Astrocyte of the cerebellum (primary cell): ENCODE measurements around the gene MYOZ1.
"Not testable (repeated sequence)": the region's sequence is repeated elsewhere in the genome, so short reads cannot be mapped to it uniquely, and the experiment has no call there.

Experiments used
- DNase-seq: peaks from one replicate; pipeline ENCODE4 v3.0.0-alpha.2; 2011; ENCODE audit warnings: low read depth
- H3K4me3 ChIP-seq: 2 replicates; pipeline ENCODE4 v1.5.1; 2011; ENCODE audit warnings: mild to moderate bottlenecking, low read depth, low read length, moderate library complexity
- CTCF ChIP-seq: IDR thresholded peaks from 2 replicates; pipeline ENCODE4 v1.5.1; 2012; ENCODE audit warnings: low read length, low read depth, moderate library complexity, mild to moderate bottlenecking; ENCODE audit errors: missing control alignments
- in situ Hi-C: cut with HindIII; loops from 2 replicates; pipeline ENCODE4 v1.10.0; 2017; ENCODE audit warnings: low sequenced_read_pairs

The MYOZ1 gene

GRCh38 chr10:73641328-73642060 lies at the start of gene MYOZ1:
Gene MYOZ1, minus strand, starts transcription at chr10:73641474. Its CDS starts 1,457 bp downstream, at chr10:73640017.
- H3K4me3 ChIP-seq = no peak within 1 kb of the TSS
- TF ChIP-seq CTCF = no peak
- no peak for DNase-seq
- in situ Hi-C loops = no loop called here

- in situ Hi-C loops, DNase-seq, H3K4me3 ChIP-seq: not testable (repeated sequence)
Observed at GRCh38 chr10:73690755-73691154, 49.5 kb upstream of the MYOZ1 start.

- DNase-seq, H3K4me3 ChIP-seq, in situ Hi-C loops: not testable (repeated sequence)
Observed at GRCh38 chr10:73689596-73689995, 48.3 kb upstream of the MYOZ1 start.

- in situ Hi-C loops, H3K4me3 ChIP-seq, DNase-seq: not testable (repeated sequence)
Observed at GRCh38 chr10:73687641-73688040, 46.4 kb upstream of the MYOZ1 start.

- in situ Hi-C loops, H3K4me3 ChIP-seq, DNase-seq: not testable (repeated sequence)
Observed at GRCh38 chr10:73674546-73674945, 33.3 kb upstream of the MYOZ1 start.

GRCh38 chr10:73668378-73668777 lies 27.1 kb upstream of the MYOZ1 start:
- H3K4me3 ChIP-seq, in situ Hi-C loops, DNase-seq: not testable (repeated sequence)

- DNase-seq, in situ Hi-C loops, H3K4me3 ChIP-seq: not testable (repeated sequence)
Observed at GRCh38 chr10:73666153-73666809, 25.0 kb upstream of the MYOZ1 start.

GRCh38 chr10:73665581-73665980 lies 24.3 kb upstream of the MYOZ1 start:
- H3K4me3 ChIP-seq, in situ Hi-C loops, DNase-seq: not testable (repeated sequence)

- in situ Hi-C loops, DNase-seq, H3K4me3 ChIP-seq: not testable (repeated sequence)
Observed at GRCh38 chr10:73664156-73665040, 23.1 kb upstream of the MYOZ1 start.

- DNase-seq, in situ Hi-C loops, H3K4me3 ChIP-seq: not testable (repeated sequence)
Observed at GRCh38 chr10:73663621-73664020, 22.3 kb upstream of the MYOZ1 start.

- in situ Hi-C loops, H3K4me3 ChIP-seq, DNase-seq: not testable (repeated sequence)
Observed at GRCh38 chr10:73662705-73663104, 21.4 kb upstream of the MYOZ1 start.

- H3K4me3 ChIP-seq = no peak within 1 kb of the TSS
- DNase-seq = no peak
- no peak for TF ChIP-seq CTCF
- in situ Hi-C loops = no loop called here
Observed at GRCh38 chr10:73655990-73656298, 14.7 kb upstream of the MYOZ1 start, which contains the start of gene SYNPO2L. Gene SYNPO2L, minus strand, starts transcription at chr10:73656029. Its CDS starts 107 bp downstream, at chr10:73655922.
